ENCODE results near the gene FBXL12.

DNA sequence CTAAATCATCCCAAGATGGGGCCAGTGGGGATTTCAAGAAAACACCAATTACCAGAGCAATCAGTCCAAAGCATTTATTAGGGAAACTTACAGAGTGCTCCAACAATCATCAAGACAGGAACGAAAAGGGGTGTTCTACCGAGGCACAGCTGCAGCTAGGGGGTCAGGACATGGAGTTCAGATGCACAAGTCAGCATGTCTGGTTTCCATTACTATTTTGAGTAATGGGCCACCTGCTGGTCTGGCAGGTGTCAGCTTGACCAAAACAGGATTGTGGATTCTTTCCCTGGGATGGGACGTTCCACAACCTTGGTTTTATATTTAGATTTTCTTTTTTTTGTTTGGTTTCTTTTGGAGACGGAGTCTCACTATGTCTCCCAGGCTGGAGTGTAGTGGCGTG, 4.9 kb upstream of the FBXL12 start:
- no peak for TF ChIP-seq POLR2AphosphoS5 (IDR thresholded peaks at IDR 0.05)
- no peak for TF ChIP-seq POLR2A (IDR thresholded peaks at IDR 0.05; ENCODE audit: low read depth)
- TF ChIP-seq CTCF (IDR thresholded peaks at IDR 0.05): no peak

Measured in esophagus muscularis mucosa (tissue), 3 donors.